ENCODE measurements around the gene MYO1B.

MYO1B gene

GRCh38 chr2:191349990-191350389 lies 104.8 kb downstream of the MYO1B start:
- no peak for TF ChIP-seq CTCF (IDR thresholded peaks at IDR 0.05; ENCODE audit: control extremely low read depth, extremely low read depth, low read depth, missing control alignments)

GRCh38 chr2:191350826-191351225 lies 105.6 kb downstream of the MYO1B start:
- DNase-seq (ENCODE audit: extremely low spot score) = no peak
- POLR2A ChIA-PET = no interaction called here
- no peak for TF ChIP-seq CTCF (IDR thresholded peaks at IDR 0.05; ENCODE audit: control extremely low read depth, extremely low read depth, low read depth, missing control alignments)
- CTCF ChIA-PET = no interaction called here

More at GRCh38 chr2:191349990-191350389, 104.8 kb downstream of the MYO1B start:
- POLR2A ChIA-PET = interaction anchor here (0.6 kb wide), 1 partner anchor 90 kb away, joined by 6 read pairs; no protein-coding TSS in a partner anchor
- no peak for DNase-seq (ENCODE audit: extremely low spot score)
- CTCF ChIA-PET = no interaction called here

DNA sequence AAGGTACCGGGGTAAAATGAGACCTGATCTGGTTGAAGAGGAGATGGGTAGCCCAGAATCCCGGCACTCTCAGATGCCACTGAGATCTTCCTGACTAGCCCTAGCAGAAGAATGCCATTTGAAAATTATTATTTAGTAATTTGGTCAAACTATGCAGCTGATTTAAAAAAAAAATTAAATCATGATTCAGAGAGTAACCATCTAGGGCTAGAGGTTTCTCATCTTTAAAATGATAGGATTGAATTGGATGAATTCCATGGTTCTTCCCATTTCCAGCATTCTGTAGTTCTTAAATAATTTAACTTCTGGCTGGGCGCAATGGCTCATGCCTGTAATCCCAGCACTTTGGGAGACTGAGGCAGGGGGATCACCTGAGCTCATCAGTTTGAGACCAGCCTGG lies 106.1 kb downstream of the MYO1B start:
- no peak for TF ChIP-seq CTCF (IDR thresholded peaks at IDR 0.05; ENCODE audit: control extremely low read depth, extremely low read depth, low read depth, missing control alignments)
- CTCF ChIA-PET = no interaction called here
- POLR2A ChIA-PET = no interaction called here
- no peak for DNase-seq (ENCODE audit: extremely low spot score)

- POLR2A ChIA-PET = no interaction called here
Measured at GRCh38 chr2:191351921-191352320, 106.7 kb downstream of the MYO1B start.

DNA sequence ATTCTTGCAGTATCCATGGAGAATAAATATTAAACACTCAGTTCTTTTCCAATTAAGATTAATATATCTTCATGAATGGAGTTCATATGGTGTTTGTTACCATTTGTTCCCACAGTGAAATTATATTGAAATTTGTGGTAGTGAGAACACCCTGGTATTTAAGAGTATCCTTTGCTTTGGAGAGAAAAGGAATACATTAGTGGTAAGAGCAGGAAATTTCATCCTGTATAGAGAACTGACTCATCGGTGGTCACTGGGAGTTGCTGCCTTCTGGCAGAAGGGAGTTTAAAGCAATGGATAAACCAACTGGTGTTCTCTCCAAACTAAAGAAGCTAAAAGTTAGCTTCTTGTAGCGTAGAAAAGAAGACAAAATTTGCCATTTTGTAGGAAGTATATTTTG lies 107.3 kb downstream of the MYO1B start:
- ChIA-PET CTCF (interaction anchor here (1.1 to 2.1 kb wide), 2 partner anchors 10 to 82 kb away, joined by 3 to 5 read pairs; no protein-coding TSS in a partner anchor), POLR2A (no interaction called here)
- TF ChIP-seq CTCF (IDR thresholded peaks at IDR 0.05; ENCODE audit: control extremely low read depth, extremely low read depth, low read depth, missing control alignments) = no peak
- no peak for DNase-seq (ENCODE audit: extremely low spot score)

More at GRCh38 chr2:191351921-191352320, 106.7 kb downstream of the MYO1B start:
- no peak for DNase-seq (ENCODE audit: extremely low spot score)
- TF ChIP-seq CTCF (IDR thresholded peaks at IDR 0.05; ENCODE audit: control extremely low read depth, extremely low read depth, low read depth, missing control alignments) = no peak
- CTCF ChIA-PET = interaction anchor here (1.1 to 2.1 kb wide), 2 partner anchors 11 to 82 kb away, joined by 3 to 5 read pairs; no protein-coding TSS in a partner anchor

DNA sequence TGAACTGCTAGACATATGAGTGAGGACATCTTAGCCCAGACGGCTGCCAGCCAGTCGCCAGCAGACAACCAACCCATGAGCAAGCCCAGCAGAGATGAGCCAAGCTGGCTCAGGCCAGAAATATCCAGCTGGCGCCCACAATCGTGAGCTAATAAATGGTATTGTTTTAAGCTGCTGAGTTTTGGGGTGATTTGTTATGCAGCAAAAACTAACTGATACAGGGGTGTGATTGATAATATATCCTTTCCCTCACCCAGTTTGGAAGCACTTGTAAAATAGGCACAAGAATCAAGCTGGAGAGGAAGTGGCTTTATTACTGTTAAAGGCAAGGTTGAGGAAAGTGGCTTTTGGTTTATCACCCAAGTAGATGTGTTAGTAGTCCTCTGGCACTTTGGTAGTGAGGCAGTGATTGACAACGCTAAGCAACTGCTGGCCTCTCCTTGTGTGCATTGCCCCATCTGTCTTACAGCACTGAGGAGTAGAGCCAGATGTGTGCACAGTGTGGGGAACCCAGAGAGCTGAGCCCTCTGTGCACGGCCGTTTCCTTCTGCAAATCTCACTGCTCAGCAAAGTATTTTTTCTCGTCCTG lies 110.1 kb downstream of the MYO1B start:
- ChIA-PET CTCF (no interaction called here), POLR2A (no interaction called here)
- DNase-seq (ENCODE audit: extremely low spot score) = no peak
- TF ChIP-seq CTCF (IDR thresholded peaks at IDR 0.05; ENCODE audit: control extremely low read depth, extremely low read depth, low read depth, missing control alignments) = no peak
